HCT116 (cell line): Measurements from ENCODE around the gene APBB2. TPM values are rescaled to one million over a fixed set of nuclear protein-coding genes. Genes with fewer than 3 reads are reported as not detected.

Experiments used
- ATAC-seq: fragments of 200-7000 bp; cut with Tn5 transposase; 2 replicates; pipeline ENCODE4 v1.9.1; 2020; ENCODE audit warnings: mild to moderate bottlenecking, moderate library complexity
- BruUV-seq: library from RNA; stranded (reverse); fragments of 400-500 nt; replicated peaks from 2 replicates; lab custom pipeline; 2021; lab: Mats Ljungman, UMichigan
- CTCF ChIA-PET: fragments of 300-600 bp; sonication (Branson Sonifier 250); formaldehyde crosslinking; loops from one replicate; lab custom pipeline; 2021; ENCODE audit warnings: antibody characterized with exemption; lab: Charles Lee
- POLR2A ChIA-PET: fragments of 300-600, 350-600 bp; sonication (Branson Sonifier 250); formaldehyde crosslinking; loops from one replicate; lab custom pipeline; 2021; ENCODE audit warnings: antibody characterized with exemption; lab: Charles Lee
- RAD21 ChIA-PET, 2 experiments: fragments of 300-600 bp; sonication (Branson Sonifier 250); formaldehyde crosslinking; loops; one replicate each; lab custom pipeline; 2023; ENCODE audit warnings: low total read pairs in 2 of 2; ENCODE audit not compliant: uncharacterized antibody in 2 of 2, unreplicated experiment in 2 of 2, low non-redundant PET in 1 of 2; lab: Charles Lee
- DNase-seq: peaks from one replicate; pipeline ENCODE4 v3.0.0-alpha.2; 2010; ENCODE audit warnings: low read depth, low spot score
- H2AFZ ChIP-seq: fragments of 200-600 bp; shearing (Covaris generic), sonication (generic); 2 replicates; pipeline ENCODE4 v1.6.1; 2017; ENCODE audit warnings: low read depth, mixed run types, mixed read lengths, antibody characterized with exemption, low read length; ENCODE audit not compliant: poor library complexity, severe bottlenecking
- H3K27ac ChIP-seq: 2 replicates; pipeline ENCODE4 v1.5.1; 2012; ENCODE audit warnings: low read depth, low read length
- H3K27me3 ChIP-seq: fragments of 200-600 bp; sonication (generic); 2 replicates; pipeline ENCODE4 v1.6.1; 2016; ENCODE audit warnings: mixed run types, low read length, mixed read lengths; ENCODE audit not compliant: insufficient read depth
- H3K36me3 ChIP-seq, 2 experiments: fragments of 200-500 bp in 1 of 2; fragments of 200-600 bp in 1 of 2; sonication (Bioruptor generic) in 1 of 2; sonication (generic) in 1 of 2; 2 replicates each; pipeline versions ENCODE4 v1.5.1 to v1.6.1; 2014 to 2016; ENCODE audit warnings: low read length in 2 of 2, inconsistent platforms in 1 of 2, mixed read lengths in 1 of 2, mixed run types in 1 of 2; ENCODE audit not compliant: insufficient read depth in 2 of 2, control insufficient read depth in 1 of 2
- H3K4me1 ChIP-seq, 2 experiments: fragments of 200-600 bp in 1 of 2; sonication (generic) in 1 of 2; 2 replicates each; pipeline versions ENCODE4 v1.5.1 to v1.6.1; 2012 to 2017; ENCODE audit warnings: low read length in 2 of 2, inconsistent platforms in 1 of 2, mild to moderate bottlenecking in 1 of 2, mixed read lengths in 1 of 2, mixed run types in 1 of 2, moderate library complexity in 1 of 2; ENCODE audit not compliant: insufficient read depth in 2 of 2, control insufficient read depth in 1 of 2
- H3K4me2 ChIP-seq: fragments of 200-600 bp; sonication (generic); 2 replicates; pipeline ENCODE4 v1.6.1; 2017; ENCODE audit warnings: mixed run types, low read length, mixed read lengths
- H3K4me3 ChIP-seq, 2 experiments: fragments of 200-600 bp in 1 of 2; sonication (generic) in 1 of 2; replicated peaks in 1 of 2; 2 replicates each; pipeline ENCODE4 v1.5.1; 2011 to 2016; ENCODE audit warnings: low read length in 2 of 2, control low read depth in 1 of 2, low read depth in 1 of 2, mild to moderate bottlenecking in 1 of 2, mixed read lengths in 1 of 2, mixed run types in 1 of 2
- H3K79me2 ChIP-seq: fragments of 200-600 bp; sonication (generic); 2 replicates; pipeline ENCODE4 v1.6.1; 2017; ENCODE audit warnings: mild to moderate bottlenecking, mixed run types, low read length, moderate library complexity, mixed read lengths; ENCODE audit not compliant: insufficient read depth
- H3K9ac ChIP-seq: fragments of 200-600 bp; sonication (generic); 2 replicates; pipeline ENCODE4 v1.6.1; 2016; ENCODE audit warnings: low read length, mixed read lengths
- H3K9me2 ChIP-seq: fragments of 200-600 bp; sonication (generic), shearing (Covaris generic); 2 replicates; pipeline ENCODE4 v1.6.1; 2017; ENCODE audit warnings: mixed run types, mild to moderate bottlenecking, moderate library complexity; ENCODE audit not compliant: insufficient read depth
- H3K9me3 ChIP-seq, 2 experiments: fragments of 200-500 bp in 1 of 2; fragments of 200-600 bp in 1 of 2; sonication (Bioruptor generic) in 1 of 2; sonication (generic) in 1 of 2; 2 replicates each; pipeline ENCODE4 v1.6.1; 2014 to 2017; ENCODE audit warnings: low read length in 2 of 2, mixed read lengths in 2 of 2, inconsistent platforms in 1 of 2, low read depth in 1 of 2, mild to moderate bottlenecking in 1 of 2, mixed run types in 1 of 2, moderate library complexity in 1 of 2; ENCODE audit not compliant: control insufficient read depth in 1 of 2, insufficient read depth in 1 of 2
- H4K20me1 ChIP-seq: fragments of 200-600 bp; sonication (generic), shearing (Covaris generic); 2 replicates; pipeline ENCODE4 v1.6.1; 2017; ENCODE audit warnings: mixed run types, mild to moderate bottlenecking, moderate library complexity; ENCODE audit not compliant: insufficient read depth
- EGR1 ChIP-seq: IDR thresholded peaks from 2 replicates; pipeline ENCODE4 v1.6.1; 2012; ENCODE audit warnings: low read depth
- ELF1 ChIP-seq: IDR thresholded peaks from 2 replicates; pipeline ENCODE4 v1.6.1; 2012; ENCODE audit warnings: low read depth, borderline replicate concordance
- EZH2 ChIP-seq: fragments of 200-600 bp; sonication (generic); IDR thresholded peaks from 2 replicates; pipeline ENCODE4 v1.6.1; 2017; ENCODE audit warnings: antibody characterized with exemption, mixed run types
- JUND ChIP-seq: IDR thresholded peaks from 2 replicates; pipeline ENCODE4 v1.6.1; 2012
- POLR2A ChIP-seq: IDR thresholded peaks from 2 replicates; pipeline ENCODE4 v1.7.0; 2011; ENCODE audit warnings: borderline replicate concordance; ENCODE audit not compliant: insufficient read depth, insufficient read length; ENCODE audit errors: extremely low read depth
- POLR2AphosphoS5 ChIP-seq: IDR thresholded peaks from 2 replicates; pipeline ENCODE4 v1.6.1; 2011; ENCODE audit warnings: mild to moderate bottlenecking, low read depth, low read length, moderate library complexity
- SIN3A ChIP-seq: IDR thresholded peaks from 2 replicates; pipeline ENCODE4 v1.6.1; 2012; ENCODE audit warnings: low read depth
- SP1 ChIP-seq: IDR thresholded peaks from 2 replicates; pipeline ENCODE4 v1.6.1; 2012; ENCODE audit warnings: low read depth
- ZFX ChIP-seq: fragments of 450-650 bp; IDR thresholded peaks from 2 replicates; pipeline ENCODE4 v1.6.1; 2017
- ZNF274 ChIP-seq: fragments of 200-500 bp; sonication (Bioruptor generic); IDR thresholded peaks from 2 replicates; pipeline ENCODE4 v1.6.1; 2014; ENCODE audit warnings: mild to moderate bottlenecking, low read depth, low read length, inconsistent platforms
- intact Hi-C: fragments of 100-400 bp; cut with micrococcal nuclease; formaldehyde crosslinking; loops from 2 replicates; pipeline ENCODE4 v1.10.0; 2022
- total RNA-seq: library from RNA; stranded (reverse); gene quantifications from one replicate; pipeline ENCODE4 v1.2.1, GENCODE V29; 2021; ENCODE audit not compliant: unreplicated experiment
- TF ChIP-seq, protein P1 (sequence below): IDR thresholded peaks from 2 replicates; pipeline ENCODE4 v1.6.1; 2012; ENCODE audit warnings: low read depth

APBB2 gene
- total RNA-seq, 1 experiment from 2014 or later, result 72.5 TPM

DNA sequence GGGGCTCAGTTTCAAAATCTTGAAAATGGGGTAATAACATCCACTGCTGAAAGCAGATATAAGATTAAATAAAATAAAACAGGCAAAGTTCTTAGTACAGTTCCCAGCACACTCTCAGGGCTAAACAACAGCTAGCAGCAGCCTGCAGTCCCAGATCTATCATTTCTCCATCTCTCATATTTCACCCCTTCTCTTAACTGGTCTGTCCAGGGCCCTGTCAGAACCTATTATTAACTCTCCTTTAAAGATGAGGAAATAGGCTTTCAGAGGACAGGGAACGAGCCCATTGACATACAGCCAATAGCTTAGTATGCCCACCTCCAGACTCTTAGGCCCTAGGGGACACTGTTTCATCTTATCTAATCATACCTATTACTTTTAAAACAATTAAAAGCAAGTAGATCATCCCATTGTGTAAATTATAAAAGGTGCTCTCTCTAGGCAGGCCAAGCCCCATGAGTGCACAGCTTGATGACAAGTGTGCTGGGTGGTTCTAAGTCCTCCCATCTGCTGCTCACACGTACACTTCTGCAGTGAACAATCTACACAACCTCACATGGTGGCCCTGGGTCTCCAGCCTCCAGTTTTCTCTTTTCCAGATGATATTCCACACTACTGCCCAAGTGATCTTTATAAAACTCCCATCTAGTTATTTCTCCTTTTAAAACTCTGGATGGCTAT, 119.0 kb downstream of the APBB2 start:
- ATAC-seq (no peak), DNase-seq (no peak)
- ChIA-PET RAD21 (no interaction called here), CTCF (no interaction called here), POLR2A (no interaction called here)
- Histone ChIP-seq H3K27me3 (no peaks in the 10 kb centered on the region), H2AFZ (no peak overlapping the region), H3K79me2 (peaks cover 48% of the 10 kb centered on the region), H3K4me2 (no peak overlapping the region), H4K20me1 (0 out of 2 replicates have a peak, but pooled peaks cover 4% of the 10 kb centered on the region), H3K27ac (no peak overlapping the region), H3K9me2 (no peaks in the 10 kb centered on the region), H3K4me1 (no peaks in the 10 kb centered on the region), H3K9me3 (no peaks in the 10 kb centered on the region), H3K36me3 (no peaks in the 10 kb centered on the region), H3K4me3 (no peak overlapping the region), H3K9ac (no peak overlapping the region)
- BruUV-seq, result no TSS peak
- intact Hi-C loops, result no loop called here
- TF ChIP-seq EZH2 (no peak), JUND (no peak), ELF1 (no peak), EGR1 (no peak), POLR2AphosphoS5 (no peak), SP1 (no peak), ZFX (no peak), POLR2A (no peak), SIN3A (no peak), ZNF274 (no peak)
- TF ChIP-seq, protein P1, sequence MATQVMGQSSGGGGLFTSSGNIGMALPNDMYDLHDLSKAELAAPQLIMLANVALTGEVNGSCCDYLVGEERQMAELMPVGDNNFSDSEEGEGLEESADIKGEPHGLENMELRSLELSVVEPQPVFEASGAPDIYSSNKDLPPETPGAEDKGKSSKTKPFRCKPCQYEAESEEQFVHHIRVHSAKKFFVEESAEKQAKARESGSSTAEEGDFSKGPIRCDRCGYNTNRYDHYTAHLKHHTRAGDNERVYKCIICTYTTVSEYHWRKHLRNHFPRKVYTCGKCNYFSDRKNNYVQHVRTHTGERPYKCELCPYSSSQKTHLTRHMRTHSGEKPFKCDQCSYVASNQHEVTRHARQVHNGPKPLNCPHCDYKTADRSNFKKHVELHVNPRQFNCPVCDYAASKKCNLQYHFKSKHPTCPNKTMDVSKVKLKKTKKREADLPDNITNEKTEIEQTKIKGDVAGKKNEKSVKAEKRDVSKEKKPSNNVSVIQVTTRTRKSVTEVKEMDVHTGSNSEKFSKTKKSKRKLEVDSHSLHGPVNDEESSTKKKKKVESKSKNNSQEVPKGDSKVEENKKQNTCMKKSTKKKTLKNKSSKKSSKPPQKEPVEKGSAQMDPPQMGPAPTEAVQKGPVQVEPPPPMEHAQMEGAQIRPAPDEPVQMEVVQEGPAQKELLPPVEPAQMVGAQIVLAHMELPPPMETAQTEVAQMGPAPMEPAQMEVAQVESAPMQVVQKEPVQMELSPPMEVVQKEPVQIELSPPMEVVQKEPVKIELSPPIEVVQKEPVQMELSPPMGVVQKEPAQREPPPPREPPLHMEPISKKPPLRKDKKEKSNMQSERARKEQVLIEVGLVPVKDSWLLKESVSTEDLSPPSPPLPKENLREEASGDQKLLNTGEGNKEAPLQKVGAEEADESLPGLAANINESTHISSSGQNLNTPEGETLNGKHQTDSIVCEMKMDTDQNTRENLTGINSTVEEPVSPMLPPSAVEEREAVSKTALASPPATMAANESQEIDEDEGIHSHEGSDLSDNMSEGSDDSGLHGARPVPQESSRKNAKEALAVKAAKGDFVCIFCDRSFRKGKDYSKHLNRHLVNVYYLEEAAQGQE, result no peak
